Cardiac muscle cell (in vitro differentiated cells and primary cell): ENCODE measurements around the gene MINDY4B. TPM values are rescaled to one million over a fixed set of nuclear protein-coding genes. Genes with fewer than 3 reads are reported as not detected.

Experiments
- DNase-seq, 2 donors: peaks; one replicate each; pipeline versions ENCODE4 v3.0.0 to v3.0.0-alpha.2; 2010 to 2017; ENCODE audit warnings: low read depth in 1 of 2, low spot score in 1 of 2
- H3K27ac ChIP-seq: fragments of 200-600 bp; sonication (generic); 2 replicates; pipeline ENCODE4 v1.5.1; 2016
- H3K27me3 ChIP-seq: fragments of 200-600 bp; sonication (generic); 2 replicates; pipeline ENCODE4 v1.6.0; 2016; ENCODE audit warnings: control low read depth
- H3K36me3 ChIP-seq: fragments of 200-600 bp; sonication (generic); 2 replicates; pipeline ENCODE4 v1.5.1; 2016; ENCODE audit warnings: control low read depth
- H3K4me1 ChIP-seq: fragments of 200-600 bp; sonication (generic); 2 replicates; pipeline ENCODE4 v1.8.1; 2017; ENCODE audit warnings: low read depth, mild to moderate bottlenecking, mixed run types
- H3K4me3 ChIP-seq: fragments of 200-600 bp; sonication (generic); 2 replicates; pipeline ENCODE4 v1.5.1; 2016; ENCODE audit warnings: mild to moderate bottlenecking
- H3K9me3 ChIP-seq: fragments of 200-600 bp; sonication (generic); 2 replicates; pipeline ENCODE4 v1.5.1; 2017; ENCODE audit warnings: low read depth, mild to moderate bottlenecking, control low read depth
- polyA plus RNA-seq: library from polyadenylated mRNA; unstranded; fragments of >200 nt; fragmentation: Nextera tagmentation; extraction: Ambion mirVana; gene quantifications from 2 replicates; pipeline ENCODE4 v1.2.1, GENCODE V29; 2016
- total RNA-seq: library from RNA; depleted of rRNA; stranded (reverse); fragments of >200 nt; gene quantifications from 2 replicates; pipeline ENCODE4 v1.2.3, GENCODE V29; 2016
- TF ChIP-seq, protein P1 (sequence below): IDR thresholded peaks from 2 replicates; pipeline ENCODE4 v1.5.1; 2012; ENCODE audit warnings: low read depth, mild to moderate bottlenecking, low read length

MINDY4B gene
- total and polyA plus RNA-seq, 2 experiments from 2014 or later: not detected

GRCh38 chr3:150823277-150823676 is 82.0 kb downstream of the MINDY4B start:
- no peaks in the 10 kb centered on the region for H3K36me3 ChIP-seq
- H3K4me3 ChIP-seq: no peak overlapping the region
- H3K4me1 ChIP-seq: no peaks in the 10 kb centered on the region
- no peaks in the 10 kb centered on the region for H3K27me3 ChIP-seq
- DNase-seq: no peak
- no peaks in the 10 kb centered on the region for H3K9me3 ChIP-seq
- TF ChIP-seq, protein P1, sequence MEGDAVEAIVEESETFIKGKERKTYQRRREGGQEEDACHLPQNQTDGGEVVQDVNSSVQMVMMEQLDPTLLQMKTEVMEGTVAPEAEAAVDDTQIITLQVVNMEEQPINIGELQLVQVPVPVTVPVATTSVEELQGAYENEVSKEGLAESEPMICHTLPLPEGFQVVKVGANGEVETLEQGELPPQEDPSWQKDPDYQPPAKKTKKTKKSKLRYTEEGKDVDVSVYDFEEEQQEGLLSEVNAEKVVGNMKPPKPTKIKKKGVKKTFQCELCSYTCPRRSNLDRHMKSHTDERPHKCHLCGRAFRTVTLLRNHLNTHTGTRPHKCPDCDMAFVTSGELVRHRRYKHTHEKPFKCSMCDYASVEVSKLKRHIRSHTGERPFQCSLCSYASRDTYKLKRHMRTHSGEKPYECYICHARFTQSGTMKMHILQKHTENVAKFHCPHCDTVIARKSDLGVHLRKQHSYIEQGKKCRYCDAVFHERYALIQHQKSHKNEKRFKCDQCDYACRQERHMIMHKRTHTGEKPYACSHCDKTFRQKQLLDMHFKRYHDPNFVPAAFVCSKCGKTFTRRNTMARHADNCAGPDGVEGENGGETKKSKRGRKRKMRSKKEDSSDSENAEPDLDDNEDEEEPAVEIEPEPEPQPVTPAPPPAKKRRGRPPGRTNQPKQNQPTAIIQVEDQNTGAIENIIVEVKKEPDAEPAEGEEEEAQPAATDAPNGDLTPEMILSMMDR: no peak
- no peak overlapping the region for H3K27ac ChIP-seq

DNA sequence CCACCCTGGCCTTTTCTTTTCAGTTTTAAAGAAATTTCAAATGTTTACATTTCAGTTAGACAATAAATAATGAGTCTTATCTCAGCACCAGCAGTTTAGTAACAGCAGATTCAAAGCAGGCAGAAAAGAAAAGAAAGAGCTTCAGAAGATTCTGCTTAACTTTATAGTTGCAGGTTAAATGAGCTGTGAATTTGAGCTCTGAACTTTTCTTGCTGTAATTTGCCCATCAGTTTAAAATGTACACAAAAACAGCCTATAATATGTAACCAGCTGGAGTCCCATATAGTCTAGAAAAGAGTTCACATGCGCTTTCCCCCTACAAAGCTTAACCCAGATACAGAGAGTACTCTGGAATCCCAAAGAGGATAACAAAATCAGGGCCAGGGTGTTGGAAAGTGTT is 82.6 kb downstream of the MINDY4B start:
- no peak for DNase-seq
- no peaks in the 10 kb centered on the region for H3K9me3 ChIP-seq
- no peaks in the 10 kb centered on the region for H3K36me3 ChIP-seq
- H3K4me1 ChIP-seq: no peaks in the 10 kb centered on the region
- H3K4me3 ChIP-seq: no peak overlapping the region
- H3K27me3 ChIP-seq: no peaks in the 10 kb centered on the region
- TF ChIP-seq, protein P1: no peak
- no peak overlapping the region for H3K27ac ChIP-seq

Other genes starting within 250 kb of the MINDY4B start
- 0.18 TPM in 1 of 2 replicates, not detected in the other for gene ERICH6, start 201.5 kb downstream of the MINDY4B start, total RNA-seq
- 0.44 and 0.55 TPM in 2 replicates for gene ERICH6, start 201.5 kb downstream of the MINDY4B start, polyA plus RNA-seq
- gene SIAH2, start 142.3 kb downstream of the MINDY4B start, total RNA-seq: 39.6 and 65.7 TPM in 2 replicates
- gene SIAH2, start 142.3 kb downstream of the MINDY4B start, polyA plus RNA-seq: 49.7 and 66.0 TPM in 2 replicates
- not detected in 2 replicates for gene CLRN1, start 67.3 kb upstream of the MINDY4B start, total RNA-seq
- gene CLRN1, start 67.3 kb upstream of the MINDY4B start, polyA plus RNA-seq: not detected in 2 replicates
- gene MED12L, start 180.2 kb upstream of the MINDY4B start, total RNA-seq: 3.3 and 6.9 TPM in 2 replicates
- gene MED12L, start 180.2 kb upstream of the MINDY4B start, polyA plus RNA-seq: 1.9 and 5.6 TPM in 2 replicates